Measurements from ENCODE around the gene SIK1. TPM values are rescaled to one million over a fixed set of nuclear protein-coding genes. Genes with fewer than 3 reads are reported as not detected.

Gene SIK1
- total RNA-seq, 2 experiments from 2014 or later = 7.8 to 7.9 TPM

GRCh38 chr21:43371786-43372185 lies 55.1 kb downstream of the SIK1 start:
- peaks cover 6% of the 10 kb centered on the region for H3K27me3 Mint-ChIP-seq
- no peaks in the 10 kb centered on the region for H3K36me3 Mint-ChIP-seq
- H3K9me3 Mint-ChIP-seq (ENCODE audit: low read depth) = no peaks in the 10 kb centered on the region
- peaks cover 2% of the 10 kb centered on the region for H3K4me1 Mint-ChIP-seq
- CTCF ChIA-PET = no interaction called here
- DNase-seq (no peak), ATAC-seq (no peak)
- H3K27ac Mint-ChIP-seq = no peak overlapping the region
- no peak overlapping the region for H3K4me3 Mint-ChIP-seq

- Mint-ChIP-seq H3K36me3 (no peaks in the 10 kb centered on the region), H3K27ac (no peak overlapping the region), H3K4me3 (no peak overlapping the region), H3K4me1 (peaks cover 2% of the 10 kb centered on the region), H3K27me3 (peaks cover 9% of the 10 kb centered on the region), H3K9me3 (ENCODE audit: low read depth) (no peaks in the 10 kb centered on the region)
- DNase-seq (no peak), ATAC-seq (no peak)
- CTCF ChIA-PET = no interaction called here
Observed at GRCh38 chr21:43370888-43371570, 55.9 kb downstream of the SIK1 start.

GRCh38 chr21:43370091-43370658 lies 56.8 kb downstream of the SIK1 start:
- Mint-ChIP-seq H3K4me3 (no peak overlapping the region), H3K27me3 (peaks cover 10% of the 10 kb centered on the region), H3K36me3 (no peaks in the 10 kb centered on the region), H3K4me1 (peaks cover 2% of the 10 kb centered on the region), H3K9me3 (ENCODE audit: low read depth) (no peaks in the 10 kb centered on the region), H3K27ac (no peak overlapping the region)
- DNase-seq (no peak), ATAC-seq (no peak)
- CTCF ChIA-PET = no interaction called here

GRCh38 chr21:43369596-43370090 lies 57.3 kb downstream of the SIK1 start:
- H3K36me3 Mint-ChIP-seq = no peaks in the 10 kb centered on the region
- H3K4me3 Mint-ChIP-seq = no peak overlapping the region
- H3K27me3 Mint-ChIP-seq = peaks cover 13% of the 10 kb centered on the region
- no peak overlapping the region for H3K27ac Mint-ChIP-seq
- no peak for DNase-seq
- H3K9me3 Mint-ChIP-seq (ENCODE audit: low read depth) = no peaks in the 10 kb centered on the region
- CTCF ChIA-PET = no interaction called here
- H3K4me1 Mint-ChIP-seq = peaks cover 2% of the 10 kb centered on the region
- ATAC-seq = no peak

GRCh38 chr21:43369124-43369523 lies 57.8 kb downstream of the SIK1 start:
- DNase-seq (no peak), ATAC-seq (peak; percentile 34)
- no peaks in the 10 kb centered on the region for H3K36me3 Mint-ChIP-seq
- CTCF ChIA-PET = no interaction called here
- H3K4me3 Mint-ChIP-seq = no peak overlapping the region
- peaks cover 3% of the 10 kb centered on the region for H3K4me1 Mint-ChIP-seq
- H3K27ac Mint-ChIP-seq = peak overlapping the region; percentile 7
- peaks cover 13% of the 10 kb centered on the region for H3K27me3 Mint-ChIP-seq
- no peaks in the 10 kb centered on the region for H3K9me3 Mint-ChIP-seq (ENCODE audit: low read depth)

GRCh38 chr21:43368685-43369084 lies 58.2 kb downstream of the SIK1 start:
- peaks cover 13% of the 10 kb centered on the region for H3K27me3 Mint-ChIP-seq
- H3K4me1 Mint-ChIP-seq = peaks cover 7% of the 10 kb centered on the region
- H3K9me3 Mint-ChIP-seq (ENCODE audit: low read depth) = no peaks in the 10 kb centered on the region
- no peak overlapping the region for H3K4me3 Mint-ChIP-seq
- DNase-seq (no peak), ATAC-seq (no peak)
- CTCF ChIA-PET = no interaction called here
- no peaks in the 10 kb centered on the region for H3K36me3 Mint-ChIP-seq
- no peak overlapping the region for H3K27ac Mint-ChIP-seq

- peaks cover 15% of the 10 kb centered on the region for H3K4me1 Mint-ChIP-seq
- CTCF ChIA-PET = no interaction called here
- H3K27ac Mint-ChIP-seq = no peak overlapping the region
- no peak overlapping the region for H3K4me3 Mint-ChIP-seq
- DNase-seq = no peak
- H3K27me3 Mint-ChIP-seq = peaks cover 13% of the 10 kb centered on the region
- H3K36me3 Mint-ChIP-seq = no peaks in the 10 kb centered on the region
- H3K9me3 Mint-ChIP-seq (ENCODE audit: low read depth) = no peaks in the 10 kb centered on the region
- ATAC-seq = no peak
Observed at GRCh38 chr21:43367859-43368258, 59.1 kb downstream of the SIK1 start.

- Mint-ChIP-seq H3K9me3 (ENCODE audit: low read depth) (no peaks in the 10 kb centered on the region), H3K4me3 (no peak overlapping the region), H3K27me3 (peaks cover 13% of the 10 kb centered on the region), H3K36me3 (no peaks in the 10 kb centered on the region), H3K4me1 (peaks cover 20% of the 10 kb centered on the region), H3K27ac (no peak overlapping the region)
- CTCF ChIA-PET = no interaction called here
- DNase-seq (no peak), ATAC-seq (no peak)
Observed at GRCh38 chr21:43367296-43367695, 59.6 kb downstream of the SIK1 start.

- DNase-seq = no peak
- Mint-ChIP-seq H3K9me3 (ENCODE audit: low read depth) (no peaks in the 10 kb centered on the region), H3K4me3 (no peak overlapping the region), H3K36me3 (no peaks in the 10 kb centered on the region), H3K27ac (no peak overlapping the region), H3K27me3 (peaks cover 13% of the 10 kb centered on the region), H3K4me1 (peaks cover 27% of the 10 kb centered on the region)
- CTCF ChIA-PET = no interaction called here
- no peak for ATAC-seq
Observed at GRCh38 chr21:43366656-43367055, 60.3 kb downstream of the SIK1 start.

- DNase-seq (no peak), ATAC-seq (no peak)
- Mint-ChIP-seq H3K4me1 (peaks cover 35% of the 10 kb centered on the region), H3K27me3 (peaks cover 13% of the 10 kb centered on the region), H3K36me3 (no peaks in the 10 kb centered on the region), H3K9me3 (ENCODE audit: low read depth) (no peaks in the 10 kb centered on the region), H3K4me3 (no peak overlapping the region), H3K27ac (no peak overlapping the region)
- CTCF ChIA-PET = no interaction called here
Observed at GRCh38 chr21:43365611-43366426, 61.1 kb downstream of the SIK1 start.

GRCh38 chr21:43364851-43365424 lies 62.0 kb downstream of the SIK1 start:
- H3K4me3 Mint-ChIP-seq = no peak overlapping the region
- H3K36me3 Mint-ChIP-seq = no peaks in the 10 kb centered on the region
- ATAC-seq (no peak), DNase-seq (no peak)
- no peaks in the 10 kb centered on the region for H3K9me3 Mint-ChIP-seq (ENCODE audit: low read depth)
- CTCF ChIA-PET = no interaction called here
- H3K27me3 Mint-ChIP-seq = peaks cover 13% of the 10 kb centered on the region
- no peak overlapping the region for H3K27ac Mint-ChIP-seq
- H3K4me1 Mint-ChIP-seq = peaks cover 39% of the 10 kb centered on the region
